ENCODE measurements around the gene FAM200B. TPM values are rescaled to one million over a fixed set of nuclear protein-coding genes. Genes with fewer than 3 reads are reported as not detected.

Gene FAM200B
- total and polyA plus RNA-seq, 2 donors (not counting 3 experiments of a cell fraction or from before 2014, with no cell fraction given) = 13.9 to 24.6 TPM

- Histone ChIP-seq H4K20me1 (replicated peaks; ENCODE audit: control insufficient read depth, extremely low read depth, insufficient read depth, low read length) (no peaks in the 10 kb centered on the region), H3K36me3 (ENCODE audit: control insufficient read depth in 2 of 2, extremely low read depth in 1 of 2, insufficient read depth in 2 of 2, low read length in 2 of 2) (no peaks in the 10 kb centered on the region), H3K9ac (replicated peaks; ENCODE audit: extremely low read depth, insufficient read depth, low read length) (no peak overlapping the region), H3K4me1 (ENCODE audit: control insufficient read depth, extremely low read depth, insufficient read depth, low read length) (peaks cover 35% of the 10 kb centered on the region), H3K4me3 (replicated peaks in 1 of 3; ENCODE audit: insufficient read depth in 1 of 3, low read depth in 1 of 3, low read length in 3 of 3) (no peak overlapping the region), H3K79me2 (ENCODE audit: control insufficient read depth, insufficient read depth, low read length) (no peaks in the 10 kb centered on the region), H2AFZ (ENCODE audit: low read depth, low read length) (no peak overlapping the region), H3K4me2 (ENCODE audit: insufficient read depth, low read length) (no peak overlapping the region), H3K9me3 (replicated peaks; ENCODE audit: control insufficient read depth, insufficient read depth, low read length) (no peaks in the 10 kb centered on the region), H3K27ac (ENCODE audit: insufficient read depth, low read depth, low read length) (no peak overlapping the region), H3K9me1 (replicated peaks; ENCODE audit: control insufficient read depth, extremely low read depth, insufficient read depth, low read length) (no peaks in the 10 kb centered on the region), H3K27me3 (ENCODE audit: control insufficient read depth in 2 of 2, insufficient read depth in 2 of 2, low read length in 2 of 2) (no peaks in the 10 kb centered on the region)
- TF ChIP-seq MAX (IDR thresholded peaks at IDR 0.05; ENCODE audit: insufficient read depth, insufficient read length) (no peak), POLR2AphosphoS5 (IDR thresholded peaks at IDR 0.05; ENCODE audit: insufficient read depth, low read depth, low read length) (no peak), MYC (IDR thresholded peaks at IDR 0.05; ENCODE audit: low read depth, low read length) (no peak), EZH2 (IDR thresholded peaks at IDR 0.05; ENCODE audit: borderline replicate concordance, low read depth, low read length, severe bottlenecking) (no peak), GATA2 (IDR thresholded peaks at IDR 0.05; ENCODE audit: insufficient read depth, insufficient read length, low read depth, low read length) (no peak), POLR2A (IDR thresholded peaks at IDR 0.05; ENCODE audit: low read depth, low read length) (no peak), CTCF (IDR thresholded peaks at IDR 0.05; ENCODE audit: extremely low read depth in 1 of 2, insufficient read depth in 1 of 2, low read depth in 1 of 2, low read length in 2 of 2) (no peak), FOS (IDR thresholded peaks at IDR 0.05; ENCODE audit: borderline replicate concordance, insufficient read depth, low read length) (no peak), JUN (IDR thresholded peaks at IDR 0.05; ENCODE audit: borderline replicate concordance, insufficient read depth, insufficient read length, low read depth) (no peak)
- BruUV-seq (replicated peaks) = no TSS peak
- FAIRE-seq (no peak), DNase-seq (ENCODE audit: low read depth, low spot score) (no peak)
- dilution Hi-C loops (cut with MboI; ENCODE audit: extremely low pct_ligation_motif_present, low sequenced_read_pairs) (no loop called here), intact Hi-C loops (cut with micrococcal nuclease) (no loop called here)
- CTCF ChIA-PET = interaction anchor here (1.6 kb wide), 1 partner anchor 14 kb away, joined by 4 read pairs; no protein-coding TSS in a partner anchor
- POLR2A ChIA-PET = interaction anchor here (0.7 kb wide), 1 partner anchor 9 kb away, joined by 7 read pairs; no protein-coding TSS in a partner anchor
Measured at GRCh38 chr4:15694431-15694830, 12.8 kb downstream of the FAM200B start.
